HCT116 (cell line): Measurements from ENCODE around the gene CDK13. TPM values are rescaled to one million over a fixed set of nuclear protein-coding genes. Genes with fewer than 3 reads are reported as not detected.
A peak's percentile ranks its signal among the peaks of the same experiment; 100 is the strongest.

Experiments used
- ATAC-seq: fragments of 200-7000 bp; cut with Tn5 transposase; 2 replicates; pipeline ENCODE4 v1.9.1; 2020; ENCODE audit warnings: mild to moderate bottlenecking, moderate library complexity
- BruUV-seq: library from RNA; stranded (reverse); fragments of 400-500 nt; replicated peaks from 2 replicates; lab custom pipeline; 2021; lab: Mats Ljungman, UMichigan
- CTCF ChIA-PET: fragments of 300-600 bp; sonication (Branson Sonifier 250); formaldehyde crosslinking; loops from one replicate; lab custom pipeline; 2021; ENCODE audit warnings: antibody characterized with exemption; lab: Charles Lee
- POLR2A ChIA-PET: fragments of 300-600, 350-600 bp; sonication (Branson Sonifier 250); formaldehyde crosslinking; loops from one replicate; lab custom pipeline; 2021; ENCODE audit warnings: antibody characterized with exemption; lab: Charles Lee
- RAD21 ChIA-PET, 2 experiments: fragments of 300-600 bp; sonication (Branson Sonifier 250); formaldehyde crosslinking; loops; one replicate each; lab custom pipeline; 2023; ENCODE audit warnings: low total read pairs in 2 of 2; ENCODE audit not compliant: uncharacterized antibody in 2 of 2, unreplicated experiment in 2 of 2, low non-redundant PET in 1 of 2; lab: Charles Lee
- DNase-seq: peaks from one replicate; pipeline ENCODE4 v3.0.0-alpha.2; 2010; ENCODE audit warnings: low read depth, low spot score
- H2AFZ ChIP-seq: fragments of 200-600 bp; shearing (Covaris generic), sonication (generic); 2 replicates; pipeline ENCODE4 v1.6.1; 2017; ENCODE audit warnings: low read depth, mixed run types, mixed read lengths, antibody characterized with exemption, low read length; ENCODE audit not compliant: poor library complexity, severe bottlenecking
- H3K27ac ChIP-seq: 2 replicates; pipeline ENCODE4 v1.5.1; 2012; ENCODE audit warnings: low read depth, low read length
- H3K27me3 ChIP-seq: fragments of 200-600 bp; sonication (generic); 2 replicates; pipeline ENCODE4 v1.6.1; 2016; ENCODE audit warnings: mixed run types, low read length, mixed read lengths; ENCODE audit not compliant: insufficient read depth
- H3K36me3 ChIP-seq, 2 experiments: fragments of 200-500 bp in 1 of 2; fragments of 200-600 bp in 1 of 2; sonication (Bioruptor generic) in 1 of 2; sonication (generic) in 1 of 2; 2 replicates each; pipeline versions ENCODE4 v1.5.1 to v1.6.1; 2014 to 2016; ENCODE audit warnings: low read length in 2 of 2, inconsistent platforms in 1 of 2, mixed read lengths in 1 of 2, mixed run types in 1 of 2; ENCODE audit not compliant: insufficient read depth in 2 of 2, control insufficient read depth in 1 of 2
- H3K4me1 ChIP-seq, 2 experiments: fragments of 200-600 bp in 1 of 2; sonication (generic) in 1 of 2; 2 replicates each; pipeline versions ENCODE4 v1.5.1 to v1.6.1; 2012 to 2017; ENCODE audit warnings: low read length in 2 of 2, inconsistent platforms in 1 of 2, mild to moderate bottlenecking in 1 of 2, mixed read lengths in 1 of 2, mixed run types in 1 of 2, moderate library complexity in 1 of 2; ENCODE audit not compliant: insufficient read depth in 2 of 2, control insufficient read depth in 1 of 2
- H3K4me2 ChIP-seq: fragments of 200-600 bp; sonication (generic); 2 replicates; pipeline ENCODE4 v1.6.1; 2017; ENCODE audit warnings: mixed run types, low read length, mixed read lengths
- H3K4me3 ChIP-seq, 2 experiments: fragments of 200-600 bp in 1 of 2; sonication (generic) in 1 of 2; replicated peaks in 1 of 2; 2 replicates each; pipeline ENCODE4 v1.5.1; 2011 to 2016; ENCODE audit warnings: low read length in 2 of 2, control low read depth in 1 of 2, low read depth in 1 of 2, mild to moderate bottlenecking in 1 of 2, mixed read lengths in 1 of 2, mixed run types in 1 of 2
- H3K79me2 ChIP-seq: fragments of 200-600 bp; sonication (generic); 2 replicates; pipeline ENCODE4 v1.6.1; 2017; ENCODE audit warnings: mild to moderate bottlenecking, mixed run types, low read length, moderate library complexity, mixed read lengths; ENCODE audit not compliant: insufficient read depth
- H3K9ac ChIP-seq: fragments of 200-600 bp; sonication (generic); 2 replicates; pipeline ENCODE4 v1.6.1; 2016; ENCODE audit warnings: low read length, mixed read lengths
- H3K9me2 ChIP-seq: fragments of 200-600 bp; sonication (generic), shearing (Covaris generic); 2 replicates; pipeline ENCODE4 v1.6.1; 2017; ENCODE audit warnings: mixed run types, mild to moderate bottlenecking, moderate library complexity; ENCODE audit not compliant: insufficient read depth
- H3K9me3 ChIP-seq, 2 experiments: fragments of 200-500 bp in 1 of 2; fragments of 200-600 bp in 1 of 2; sonication (Bioruptor generic) in 1 of 2; sonication (generic) in 1 of 2; 2 replicates each; pipeline ENCODE4 v1.6.1; 2014 to 2017; ENCODE audit warnings: low read length in 2 of 2, mixed read lengths in 2 of 2, inconsistent platforms in 1 of 2, low read depth in 1 of 2, mild to moderate bottlenecking in 1 of 2, mixed run types in 1 of 2, moderate library complexity in 1 of 2; ENCODE audit not compliant: control insufficient read depth in 1 of 2, insufficient read depth in 1 of 2
- H4K20me1 ChIP-seq: fragments of 200-600 bp; sonication (generic), shearing (Covaris generic); 2 replicates; pipeline ENCODE4 v1.6.1; 2017; ENCODE audit warnings: mixed run types, mild to moderate bottlenecking, moderate library complexity; ENCODE audit not compliant: insufficient read depth
- CBX3 ChIP-seq: IDR thresholded peaks from 2 replicates; pipeline ENCODE4 v1.6.1; 2012; ENCODE audit warnings: low read depth
- CEBPB ChIP-seq: IDR thresholded peaks from 2 replicates; pipeline ENCODE4 v1.6.1; 2012; ENCODE audit warnings: low read depth
- EGR1 ChIP-seq: IDR thresholded peaks from 2 replicates; pipeline ENCODE4 v1.6.1; 2012; ENCODE audit warnings: low read depth
- ELF1 ChIP-seq: IDR thresholded peaks from 2 replicates; pipeline ENCODE4 v1.6.1; 2012; ENCODE audit warnings: low read depth, borderline replicate concordance
- EZH2 ChIP-seq: fragments of 200-600 bp; sonication (generic); IDR thresholded peaks from 2 replicates; pipeline ENCODE4 v1.6.1; 2017; ENCODE audit warnings: antibody characterized with exemption, mixed run types
- EZH2phosphoT487 ChIP-seq: fragments of 200-600 bp; IDR thresholded peaks from 2 replicates; pipeline ENCODE4 v1.6.1; 2018; ENCODE audit warnings: antibody characterized with exemption, borderline replicate concordance
- FOSL1 ChIP-seq: IDR thresholded peaks from 2 replicates; pipeline ENCODE4 v1.6.1; 2012; ENCODE audit warnings: low read depth
- JUND ChIP-seq: IDR thresholded peaks from 2 replicates; pipeline ENCODE4 v1.6.1; 2012
- POLR2A ChIP-seq: IDR thresholded peaks from 2 replicates; pipeline ENCODE4 v1.7.0; 2011; ENCODE audit warnings: borderline replicate concordance; ENCODE audit not compliant: insufficient read depth, insufficient read length; ENCODE audit errors: extremely low read depth
- POLR2AphosphoS5 ChIP-seq: IDR thresholded peaks from 2 replicates; pipeline ENCODE4 v1.6.1; 2011; ENCODE audit warnings: mild to moderate bottlenecking, low read depth, low read length, moderate library complexity
- RAD21 ChIP-seq: IDR thresholded peaks from 2 replicates; pipeline ENCODE4 v1.6.1; 2012; ENCODE audit warnings: low read depth, mild to moderate bottlenecking
- REST ChIP-seq: IDR thresholded peaks from 2 replicates; pipeline ENCODE4 v1.6.1; 2012; ENCODE audit warnings: low read depth
- SIN3A ChIP-seq: IDR thresholded peaks from 2 replicates; pipeline ENCODE4 v1.6.1; 2012; ENCODE audit warnings: low read depth
- SP1 ChIP-seq: IDR thresholded peaks from 2 replicates; pipeline ENCODE4 v1.6.1; 2012; ENCODE audit warnings: low read depth
- SRF ChIP-seq: IDR thresholded peaks from 2 replicates; pipeline ENCODE4 v1.6.1; 2012; ENCODE audit warnings: low read depth
- TCF7L2 ChIP-seq: IDR thresholded peaks from 2 replicates; pipeline ENCODE4 v1.7.0; 2011; ENCODE audit warnings: borderline replicate concordance, inconsistent platforms; ENCODE audit not compliant: insufficient read depth, insufficient read length; ENCODE audit errors: extremely low read depth
- YY1 ChIP-seq: IDR thresholded peaks from 2 replicates; pipeline ENCODE4 v1.6.1; 2011; ENCODE audit warnings: low read length, low read depth, moderate library complexity, mild to moderate bottlenecking; ENCODE audit not compliant: insufficient replicate concordance; ENCODE audit errors: extremely low read depth
- ZBTB33 ChIP-seq: IDR thresholded peaks from 2 replicates; pipeline ENCODE4 v1.6.1; 2011; ENCODE audit warnings: mild to moderate bottlenecking, low read length, moderate library complexity; ENCODE audit not compliant: insufficient replicate concordance; ENCODE audit errors: extremely low read depth
- ZFX ChIP-seq: fragments of 450-650 bp; IDR thresholded peaks from 2 replicates; pipeline ENCODE4 v1.6.1; 2017
- ZNF274 ChIP-seq: fragments of 200-500 bp; sonication (Bioruptor generic); IDR thresholded peaks from 2 replicates; pipeline ENCODE4 v1.6.1; 2014; ENCODE audit warnings: mild to moderate bottlenecking, low read depth, low read length, inconsistent platforms
- intact Hi-C: fragments of 100-400 bp; cut with micrococcal nuclease; formaldehyde crosslinking; loops from 2 replicates; pipeline ENCODE4 v1.10.0; 2022
- total RNA-seq: library from RNA; stranded (reverse); gene quantifications from one replicate; pipeline ENCODE4 v1.2.1, GENCODE V29; 2021; ENCODE audit not compliant: unreplicated experiment
- TF ChIP-seq, protein P1 (sequence below): IDR thresholded peaks from 2 replicates; pipeline ENCODE4 v1.6.1; 2012

Gene CDK13
- total RNA-seq, 1 experiment from 2014 or later: 28.8 TPM

GRCh38 chr7:39948956-39949928 is 814 bp upstream of the CDK13 start:
- Histone ChIP-seq H3K79me2 (peaks cover 42% of the 10 kb centered on the region), H3K9me3 (no peaks in the 10 kb centered on the region), H3K4me1 (peaks cover 9 to 21% of the 10 kb centered on the region in 2 experiments; a peak in 3 of 4 replicates), H4K20me1 (0 out of 2 replicates have a peak, but pooled peaks cover 7% of the 10 kb centered on the region), H3K36me3 (no peaks in the 10 kb centered on the region), H3K9me2 (no peaks in the 10 kb centered on the region), H3K27ac (peak overlapping the region; percentile 98), H3K4me3 (peak overlapping the region; percentile 90 to 93), H3K27me3 (no peaks in the 10 kb centered on the region), H2AFZ (no peak overlapping the region), H3K4me2 (peak overlapping the region; percentile 86), H3K9ac (peak overlapping the region; percentile 91)
- intact Hi-C loops: no loop called here
- ChIA-PET POLR2A (interaction anchor here (0.6 to 1.4 kb wide), 4 partner anchors 9 to 185 kb away, joined by 3 to 4 read pairs (median 3); partner anchors contain the start of genes MPLKIP and SUGCT), RAD21 (interaction anchor here in 1 of 2 experiments (0.7 kb wide), 1 partner anchor 21 kb away, joined by 5 read pairs; no protein-coding TSS in a partner anchor), CTCF (interaction anchor here (0.6 to 1.3 kb wide), 3 partner anchors 53 to 369 kb away, joined by 3 to 7 read pairs (median 6); no protein-coding TSS in a partner anchor)
- DNase-seq: peak; percentile 99
- TSS peak; percentile 96 for BruUV-seq
- ATAC-seq: peak; percentile 87
- TF ChIP-seq, protein P1, sequence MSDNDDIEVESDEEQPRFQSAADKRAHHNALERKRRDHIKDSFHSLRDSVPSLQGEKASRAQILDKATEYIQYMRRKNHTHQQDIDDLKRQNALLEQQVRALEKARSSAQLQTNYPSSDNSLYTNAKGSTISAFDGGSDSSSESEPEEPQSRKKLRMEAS: peak; percentile 80
- TF ChIP-seq SP1 (peak; percentile 70), ZBTB33 (no peak), POLR2AphosphoS5 (peak; percentile 92), RAD21 (no peak), SIN3A (peak; percentile 96), ELF1 (no peak; the same call in 1 of the 2 replicates), JUND (no peak), POLR2A (peak; percentile 98), CBX3 (no peak), EGR1 (0 out of 2 replicates have a peak, but pooled peaks have one; percentile 43), EZH2 (no peak), TCF7L2 (peak; percentile 97), EZH2phosphoT487 (no peak), REST (no peak), CEBPB (no peak), SRF (no peak), YY1 (peak; percentile 74), ZFX (no peak), ZNF274 (no peak), FOSL1 (no peak)
